GM12801 (cell line): ENCODE measurements around the gene PPARA.

Experiments used
- CTCF ChIP-seq: IDR thresholded peaks from one replicate; pipeline ENCODE4 v1.5.1; 2011; ENCODE audit warnings: control low read depth; ENCODE audit not compliant: insufficient read length; ENCODE audit errors: extremely low read depth

The PPARA gene

DNA sequence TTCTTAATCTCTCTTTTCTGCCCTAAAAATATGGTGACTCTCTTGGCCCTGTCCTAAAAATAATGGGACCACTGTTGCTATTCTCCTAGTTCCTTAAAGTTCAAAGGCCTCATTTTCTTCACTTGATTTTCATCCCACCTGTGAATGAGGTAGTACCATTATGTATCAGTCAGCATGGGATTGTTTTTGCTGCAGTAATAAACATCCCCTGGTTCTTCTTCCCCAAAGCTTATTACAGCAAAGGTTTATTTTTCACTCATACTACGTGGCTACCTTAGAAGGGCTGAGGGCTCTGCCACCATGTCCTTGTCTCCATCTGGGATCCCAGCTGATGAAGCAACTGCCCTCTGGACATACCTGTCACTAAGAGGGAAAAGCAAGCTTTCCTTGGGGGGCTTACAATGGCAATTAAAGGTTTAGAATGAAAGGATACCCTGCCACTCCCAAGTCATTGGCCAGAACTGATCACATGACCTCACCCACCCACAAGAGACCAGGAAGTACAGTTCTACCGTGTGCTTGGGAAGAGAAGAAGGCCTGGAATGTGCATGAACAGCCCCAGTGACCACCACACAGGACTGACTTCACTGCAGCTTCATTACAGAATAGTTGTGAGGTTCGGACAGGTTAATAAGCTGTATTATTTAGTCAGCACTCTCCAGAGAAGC, 125.3 kb downstream of the PPARA start:
- no peak for TF ChIP-seq CTCF

- TF ChIP-seq CTCF, result no peak
These were observed 126.2 kb downstream of the PPARA start for GRCh38 chr22:46276563-46276962.

DNA sequence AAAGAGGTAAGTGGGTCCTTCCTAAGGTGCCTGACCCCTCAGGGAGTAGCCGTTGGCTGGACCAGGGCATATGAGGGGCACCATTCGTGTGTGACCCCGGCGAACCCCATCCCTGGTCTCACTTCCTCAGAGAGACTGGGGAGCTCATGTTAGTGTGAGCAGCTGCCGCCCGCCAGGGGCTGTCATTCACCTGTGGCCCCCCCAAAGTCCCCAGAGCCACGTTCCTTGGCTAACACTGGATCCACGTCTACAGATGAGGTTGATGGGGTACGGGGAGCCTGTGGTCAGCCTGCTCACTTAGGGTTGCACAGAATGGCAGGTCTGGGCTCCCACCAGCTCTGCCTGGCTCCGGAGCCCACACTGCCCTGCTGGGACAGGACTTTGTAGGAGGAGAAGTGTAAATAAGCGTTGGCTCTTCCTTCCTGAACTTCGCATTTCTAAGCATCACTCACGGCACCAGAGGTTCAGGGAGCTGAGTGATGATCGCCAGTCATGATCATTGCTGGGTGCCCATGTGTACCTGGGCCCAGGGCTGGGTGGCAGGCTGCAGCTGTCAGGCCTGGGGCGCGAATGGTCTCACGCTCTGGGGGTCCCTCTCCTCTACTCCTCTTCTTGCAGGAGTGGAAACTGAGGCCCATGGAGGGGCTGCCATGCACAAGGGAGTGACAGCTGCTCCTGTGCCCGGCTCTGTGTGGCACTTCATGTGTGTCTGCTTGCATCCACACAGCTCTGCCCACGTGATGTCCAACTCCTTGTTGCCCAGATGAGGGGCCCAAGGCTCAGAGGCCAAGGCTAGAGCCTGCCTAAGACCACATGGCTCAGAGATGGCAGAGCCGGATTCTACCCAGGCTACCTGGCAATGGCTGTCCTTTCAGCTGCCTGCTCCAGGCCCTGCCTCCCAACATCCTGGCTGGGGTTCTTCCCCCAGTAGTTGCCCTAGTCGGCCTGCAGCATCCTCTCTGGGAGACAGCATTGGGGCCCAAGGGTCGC, 128.6 kb downstream of the PPARA start:
- no peak for TF ChIP-seq CTCF

DNA sequence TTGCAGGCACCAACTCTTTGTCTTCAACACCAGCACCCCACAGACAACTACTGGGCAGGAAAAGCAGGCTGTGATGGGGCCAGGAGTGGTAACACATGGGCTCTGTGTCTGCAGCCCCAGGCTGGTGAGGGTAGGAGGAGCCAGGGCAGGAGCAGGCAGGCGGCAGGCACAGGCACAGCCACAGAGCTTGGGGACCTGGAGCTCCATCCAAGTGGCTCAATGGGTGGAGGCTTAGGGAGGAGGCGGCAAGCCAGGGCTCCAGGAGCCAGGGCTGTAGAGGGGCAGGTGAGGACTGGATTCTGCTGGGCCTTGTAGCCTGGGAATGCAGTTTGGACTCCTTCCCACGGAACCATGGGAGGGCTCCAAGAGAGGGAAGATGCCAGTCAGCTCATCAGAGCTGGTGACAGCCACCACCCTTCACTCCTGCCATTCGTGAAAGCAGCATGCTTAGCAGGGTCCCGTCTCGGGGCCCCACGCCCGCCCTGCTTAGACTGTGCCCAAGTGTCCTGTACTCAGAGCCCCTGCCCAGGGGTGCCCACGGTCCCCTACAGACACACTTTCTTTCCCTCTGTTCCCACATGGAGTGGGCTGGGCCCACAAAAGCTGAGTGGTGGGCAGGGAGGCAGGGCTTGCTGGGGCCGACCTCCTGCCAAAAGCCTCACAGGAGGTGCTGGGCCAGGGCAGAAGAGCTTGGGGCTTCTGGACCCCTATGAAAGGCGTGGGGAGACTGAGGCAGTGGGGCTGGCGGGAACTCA, 129.9 kb downstream of the PPARA start:
- no peak for TF ChIP-seq CTCF

- no peak for TF ChIP-seq CTCF
These were observed 130.8 kb downstream of the PPARA start for GRCh38 chr22:46280999-46281623.

GRCh38 chr22:46281866-46282678, 131.7 kb downstream of the PPARA start:
- TF ChIP-seq CTCF, result no peak
